ENCODE results near the gene PCOLCE2.
A peak's percentile ranks its signal among the peaks of the same experiment; 100 is the strongest.

GRCh38 chr3:142828703-142829305 lies 60.1 kb downstream of the PCOLCE2 start:
- TF ChIP-seq CTCF (IDR thresholded peaks at IDR 0.05) (peak in 5 of 7 experiments; percentile 64 to 83 (median 73)), POLR2A (IDR thresholded peaks at IDR 0.05) (no peak), POLR2AphosphoS5 (IDR thresholded peaks at IDR 0.05) (no peak), EP300 (IDR thresholded peaks at IDR 0.05) (no peak)
